GM18505 (cell line): Measurements from ENCODE around the gene ESYT3.
"Not testable (repeated sequence)": the region's sequence is repeated elsewhere in the genome, so short reads cannot be mapped to it uniquely, and the experiment has no call there.

Experiments used
- ATAC-seq: cut with Tn5 transposase; IDR thresholded peaks from one replicate; pipeline ENCODE4 v1.9.1; 2021; ENCODE audit not compliant: unreplicated experiment
- POLR2A ChIP-seq: IDR thresholded peaks from 4 replicates; pipeline ENCODE4 v1.6.1; 2011; ENCODE audit warnings: borderline replicate concordance; ENCODE audit not compliant: insufficient read depth, insufficient read length; ENCODE audit errors: extremely low read depth

Gene ESYT3

GRCh38 chr3:138399766-138400165, 34.6 kb upstream of the ESYT3 start:
- no peak for TF ChIP-seq POLR2A
- no peak for ATAC-seq

GRCh38 chr3:138400651-138401070, 33.8 kb upstream of the ESYT3 start:
- no peak for ATAC-seq
- no peak for TF ChIP-seq POLR2A

- ATAC-seq = no peak
- no peak for TF ChIP-seq POLR2A
Observed at GRCh38 chr3:138401834-138402233, 32.6 kb upstream of the ESYT3 start.

GRCh38 chr3:138404121-138404520, 30.3 kb upstream of the ESYT3 start:
- no peak for TF ChIP-seq POLR2A
- ATAC-seq = no peak

- no peak for ATAC-seq
- TF ChIP-seq POLR2A = no peak
Observed at GRCh38 chr3:138405001-138405400, 29.4 kb upstream of the ESYT3 start.

GRCh38 chr3:138405486-138405885, 28.9 kb upstream of the ESYT3 start:
- ATAC-seq = no peak
- no peak for TF ChIP-seq POLR2A

GRCh38 chr3:138406606-138407005, 27.8 kb upstream of the ESYT3 start:
- no peak for TF ChIP-seq POLR2A

GRCh38 chr3:138407236-138407907, 27.0 kb upstream of the ESYT3 start:
- no peak for ATAC-seq
- no peak for TF ChIP-seq POLR2A

More at GRCh38 chr3:138406606-138407005, 27.8 kb upstream of the ESYT3 start:
- no peak for ATAC-seq

- no peak for TF ChIP-seq POLR2A
Observed at GRCh38 chr3:138408751-138409570, 25.5 kb upstream of the ESYT3 start.

GRCh38 chr3:138412821-138413551, 21.4 kb upstream of the ESYT3 start:
- TF ChIP-seq POLR2A = no peak
- no peak for ATAC-seq

More at GRCh38 chr3:138408751-138409570, 25.5 kb upstream of the ESYT3 start:
- no peak for ATAC-seq

- not testable (repeated sequence) for ATAC-seq
Observed at GRCh38 chr3:138416236-138416635, 18.2 kb upstream of the ESYT3 start.

GRCh38 chr3:138417559-138417982, 16.8 kb upstream of the ESYT3 start:
- TF ChIP-seq POLR2A = no peak
- ATAC-seq = peak; percentile 68

GRCh38 chr3:138418601-138419206, 15.7 kb upstream of the ESYT3 start:
- no peak for ATAC-seq
- TF ChIP-seq POLR2A = no peak
